HepG2 (cell line): ENCODE measurements around the gene DNAJB6. TPM values are rescaled to one million over a fixed set of nuclear protein-coding genes. Genes with fewer than 3 reads are reported as not detected.

Experiments used
- HHEX ChIP-seq: IDR thresholded peaks from 2 replicates; pipeline ENCODE4 v1.6.1; 2016; ENCODE audit warnings: control low read depth
- MZF1 ChIP-seq: sonication (generic); formaldehyde crosslinking; IDR thresholded peaks from 2 replicates; pipeline ENCODE4 v1.8.1; 2023; ENCODE audit warnings: mild to moderate bottlenecking, missing genetic modification reagents, borderline replicate concordance
- NFE2L1 ChIP-seq: sonication (generic); formaldehyde crosslinking; IDR thresholded peaks from 2 replicates; pipeline ENCODE4 v1.4.0; 2020; ENCODE audit warnings: missing genetic modification reagents, mild to moderate bottlenecking, borderline replicate concordance
- NKX3-1 ChIP-seq: sonication (generic); formaldehyde crosslinking; IDR thresholded peaks from 2 replicates; pipeline ENCODE4 v1.5.0; 2020; ENCODE audit warnings: missing genetic modification reagents
- PITX1 ChIP-seq: sonication (generic); formaldehyde crosslinking; IDR thresholded peaks from 2 replicates; pipeline ENCODE4 v1.5.1; 2020; ENCODE audit warnings: mild to moderate bottlenecking, missing genetic modification reagents
- RNF219 ChIP-seq: sonication (generic); formaldehyde crosslinking; IDR thresholded peaks from 2 replicates; pipeline ENCODE4 v1.5.0; 2020; ENCODE audit warnings: mild to moderate bottlenecking, missing genetic modification reagents
- SIX1 ChIP-seq: sonication (generic); formaldehyde crosslinking; IDR thresholded peaks from 2 replicates; pipeline ENCODE4 v1.4.0; 2020; ENCODE audit warnings: missing genetic modification reagents, borderline replicate concordance
- ZNF430 ChIP-seq: sonication (generic); formaldehyde crosslinking; IDR thresholded peaks from 2 replicates; pipeline ENCODE4 v1.9.0; 2021; ENCODE audit warnings: mild to moderate bottlenecking, missing genetic modification reagents
- ZNF468 ChIP-seq: sonication (generic); formaldehyde crosslinking; IDR thresholded peaks from 2 replicates; pipeline ENCODE4 v1.8.0; 2022; ENCODE audit warnings: mild to moderate bottlenecking, moderate library complexity, missing genetic modification reagents
- ZNF496 ChIP-seq: sonication (generic); formaldehyde crosslinking; IDR thresholded peaks from 2 replicates; pipeline ENCODE4 v1.8.1; 2023; ENCODE audit warnings: mild to moderate bottlenecking, moderate library complexity, missing genetic modification reagents; ENCODE audit not compliant: insufficient replicate concordance
- ZNF687 ChIP-seq: sonication (generic); formaldehyde crosslinking; IDR thresholded peaks from 2 replicates; pipeline ENCODE4 v1.5.1; 2020; ENCODE audit warnings: mild to moderate bottlenecking, missing genetic modification reagents, moderate library complexity
- polyA plus RNA-seq, 8 experiments: library from polyadenylated mRNA; depleted of rRNA in 3 of 8; stranded (reverse) in 7 of 8; unstranded in 1 of 8; fragments of >200 nt; fragmentation: Illumina TruSeq in 4 of 8; extraction: Trizol in 4 of 8; gene quantifications; 2 replicates each; pipeline versions ENCODE4 v1.2.1 to v1.2.3, GENCODE V29; 2011 to 2016; ENCODE audit warnings: low read depth in 4 of 8, missing spikeins in 1 of 8, mixed read lengths in 1 of 8; ENCODE audit not compliant: insufficient read depth in 1 of 8
- total RNA-seq, 5 experiments: library from RNA; depleted of rRNA; stranded (reverse); fragments of >200 nt; fragmentation: Illumina TruSeq; extraction: Trizol; gene quantifications; 2 replicates each; pipeline ENCODE4 v1.2.3, GENCODE V29; 2016; ENCODE audit warnings: low read depth in 1 of 5
- TF ChIP-seq, protein P1 (sequence below): sonication (generic); formaldehyde crosslinking; IDR thresholded peaks from 2 replicates; pipeline ENCODE4 v1.5.0; 2020; ENCODE audit warnings: mild to moderate bottlenecking, missing genetic modification reagents
- TF ChIP-seq, protein P2 (sequence below): sonication (generic); formaldehyde crosslinking; IDR thresholded peaks from 2 replicates; pipeline ENCODE4 v1.5.1; 2020; ENCODE audit warnings: missing genetic modification reagents, mild to moderate bottlenecking, borderline replicate concordance
- TF ChIP-seq, protein P3 (sequence below): sonication (generic); formaldehyde crosslinking; IDR thresholded peaks from 2 replicates; pipeline ENCODE4 v1.4.0; 2020; ENCODE audit warnings: missing genetic modification reagents
- TF ChIP-seq, protein P4 (sequence below): sonication (generic); formaldehyde crosslinking; IDR thresholded peaks from 2 replicates; pipeline ENCODE4 v1.4.0; 2020; ENCODE audit warnings: missing genetic modification reagents, mild to moderate bottlenecking, borderline replicate concordance

Gene DNAJB6
- total and polyA plus RNA-seq, 2 of the 13 experiments (the other 11 are each of a cell fraction or from before 2014, with no cell fraction given), result 29.9 to 53.9 TPM

- TF ChIP-seq RNF219 (CRISPR knock-in tag) (no peak), NKX3-1 (CRISPR knock-in tag) (no peak), HHEX (CRISPR knock-in tag) (no peak), ZNF430 (CRISPR knock-in tag) (no peak), ZNF468 (CRISPR knock-in tag) (no peak), MZF1 (CRISPR knock-in tag) (0 out of 2 replicates have a peak, but pooled peaks have one; percentile 51), NFE2L1 (no peak), ZNF687 (CRISPR knock-in tag) (peak; percentile 93), SIX1 (CRISPR knock-in tag) (no peak), ZNF496 (CRISPR knock-in tag) (no peak), PITX1 (peak; percentile 38; the same call in 1 of the 2 replicates)
- TF ChIP-seq, protein P1, sequence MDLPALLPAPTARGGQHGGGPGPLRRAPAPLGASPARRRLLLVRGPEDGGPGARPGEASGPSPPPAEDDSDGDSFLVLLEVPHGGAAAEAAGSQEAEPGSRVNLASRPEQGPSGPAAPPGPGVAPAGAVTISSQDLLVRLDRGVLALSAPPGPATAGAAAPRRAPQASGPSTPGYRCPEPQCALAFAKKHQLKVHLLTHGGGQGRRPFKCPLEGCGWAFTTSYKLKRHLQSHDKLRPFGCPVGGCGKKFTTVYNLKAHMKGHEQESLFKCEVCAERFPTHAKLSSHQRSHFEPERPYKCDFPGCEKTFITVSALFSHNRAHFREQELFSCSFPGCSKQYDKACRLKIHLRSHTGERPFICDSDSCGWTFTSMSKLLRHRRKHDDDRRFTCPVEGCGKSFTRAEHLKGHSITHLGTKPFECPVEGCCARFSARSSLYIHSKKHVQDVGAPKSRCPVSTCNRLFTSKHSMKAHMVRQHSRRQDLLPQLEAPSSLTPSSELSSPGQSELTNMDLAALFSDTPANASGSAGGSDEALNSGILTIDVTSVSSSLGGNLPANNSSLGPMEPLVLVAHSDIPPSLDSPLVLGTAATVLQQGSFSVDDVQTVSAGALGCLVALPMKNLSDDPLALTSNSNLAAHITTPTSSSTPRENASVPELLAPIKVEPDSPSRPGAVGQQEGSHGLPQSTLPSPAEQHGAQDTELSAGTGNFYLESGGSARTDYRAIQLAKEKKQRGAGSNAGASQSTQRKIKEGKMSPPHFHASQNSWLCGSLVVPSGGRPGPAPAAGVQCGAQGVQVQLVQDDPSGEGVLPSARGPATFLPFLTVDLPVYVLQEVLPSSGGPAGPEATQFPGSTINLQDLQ (CRISPR knock-in tag), result no peak
- TF ChIP-seq, protein P2, sequence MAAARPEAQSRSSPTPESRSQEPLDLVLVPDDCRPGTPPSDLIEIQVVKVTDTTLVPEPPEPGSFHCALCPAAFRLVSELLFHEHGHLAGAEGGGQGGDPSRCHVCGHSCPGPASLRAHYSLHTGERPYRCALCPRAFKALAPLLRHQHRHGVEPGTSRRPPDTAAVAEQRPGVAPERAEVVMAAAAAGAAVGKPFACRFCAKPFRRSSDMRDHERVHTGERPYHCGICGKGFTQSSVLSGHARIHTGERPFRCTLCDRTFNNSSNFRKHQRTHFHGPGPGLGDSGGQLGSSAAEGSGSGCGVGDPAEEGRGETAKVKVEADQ (CRISPR knock-in tag), result no peak
- TF ChIP-seq, protein P3, sequence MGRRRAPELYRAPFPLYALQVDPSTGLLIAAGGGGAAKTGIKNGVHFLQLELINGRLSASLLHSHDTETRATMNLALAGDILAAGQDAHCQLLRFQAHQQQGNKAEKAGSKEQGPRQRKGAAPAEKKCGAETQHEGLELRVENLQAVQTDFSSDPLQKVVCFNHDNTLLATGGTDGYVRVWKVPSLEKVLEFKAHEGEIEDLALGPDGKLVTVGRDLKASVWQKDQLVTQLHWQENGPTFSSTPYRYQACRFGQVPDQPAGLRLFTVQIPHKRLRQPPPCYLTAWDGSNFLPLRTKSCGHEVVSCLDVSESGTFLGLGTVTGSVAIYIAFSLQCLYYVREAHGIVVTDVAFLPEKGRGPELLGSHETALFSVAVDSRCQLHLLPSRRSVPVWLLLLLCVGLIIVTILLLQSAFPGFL (CRISPR knock-in tag), result no peak
- TF ChIP-seq, protein P4, sequence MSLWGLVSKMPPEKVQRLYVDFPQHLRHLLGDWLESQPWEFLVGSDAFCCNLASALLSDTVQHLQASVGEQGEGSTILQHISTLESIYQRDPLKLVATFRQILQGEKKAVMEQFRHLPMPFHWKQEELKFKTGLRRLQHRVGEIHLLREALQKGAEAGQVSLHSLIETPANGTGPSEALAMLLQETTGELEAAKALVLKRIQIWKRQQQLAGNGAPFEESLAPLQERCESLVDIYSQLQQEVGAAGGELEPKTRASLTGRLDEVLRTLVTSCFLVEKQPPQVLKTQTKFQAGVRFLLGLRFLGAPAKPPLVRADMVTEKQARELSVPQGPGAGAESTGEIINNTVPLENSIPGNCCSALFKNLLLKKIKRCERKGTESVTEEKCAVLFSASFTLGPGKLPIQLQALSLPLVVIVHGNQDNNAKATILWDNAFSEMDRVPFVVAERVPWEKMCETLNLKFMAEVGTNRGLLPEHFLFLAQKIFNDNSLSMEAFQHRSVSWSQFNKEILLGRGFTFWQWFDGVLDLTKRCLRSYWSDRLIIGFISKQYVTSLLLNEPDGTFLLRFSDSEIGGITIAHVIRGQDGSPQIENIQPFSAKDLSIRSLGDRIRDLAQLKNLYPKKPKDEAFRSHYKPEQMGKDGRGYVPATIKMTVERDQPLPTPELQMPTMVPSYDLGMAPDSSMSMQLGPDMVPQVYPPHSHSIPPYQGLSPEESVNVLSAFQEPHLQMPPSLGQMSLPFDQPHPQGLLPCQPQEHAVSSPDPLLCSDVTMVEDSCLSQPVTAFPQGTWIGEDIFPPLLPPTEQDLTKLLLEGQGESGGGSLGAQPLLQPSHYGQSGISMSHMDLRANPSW, result no peak
Observed at GRCh38 chr7:157425137-157425731, 88.4 kb downstream of the DNAJB6 start (continued).
